Mammary epithelial cell (primary cell): ENCODE results near the gene RAB17.

Experiments used
- EZH2 ChIP-seq: IDR thresholded peaks from 2 replicates; pipeline ENCODE4 v1.6.1; 2012; ENCODE audit warnings: low read length, inconsistent platforms, borderline replicate concordance
- TF ChIP-seq, protein P1 (sequence below), 2 donors: IDR thresholded peaks in 1 of 2; conservative IDR thresholded peaks in 1 of 2; 2 replicates each; pipeline ENCODE4 v1.5.1; 2011 to 2012; ENCODE audit warnings: inconsistent platforms in 2 of 2, low read length in 2 of 2, mild to moderate bottlenecking in 2 of 2, control low read depth in 1 of 2, low read depth in 1 of 2; ENCODE audit not compliant: insufficient read depth in 1 of 2; ENCODE audit errors: extremely low read depth in 1 of 2

DNA sequence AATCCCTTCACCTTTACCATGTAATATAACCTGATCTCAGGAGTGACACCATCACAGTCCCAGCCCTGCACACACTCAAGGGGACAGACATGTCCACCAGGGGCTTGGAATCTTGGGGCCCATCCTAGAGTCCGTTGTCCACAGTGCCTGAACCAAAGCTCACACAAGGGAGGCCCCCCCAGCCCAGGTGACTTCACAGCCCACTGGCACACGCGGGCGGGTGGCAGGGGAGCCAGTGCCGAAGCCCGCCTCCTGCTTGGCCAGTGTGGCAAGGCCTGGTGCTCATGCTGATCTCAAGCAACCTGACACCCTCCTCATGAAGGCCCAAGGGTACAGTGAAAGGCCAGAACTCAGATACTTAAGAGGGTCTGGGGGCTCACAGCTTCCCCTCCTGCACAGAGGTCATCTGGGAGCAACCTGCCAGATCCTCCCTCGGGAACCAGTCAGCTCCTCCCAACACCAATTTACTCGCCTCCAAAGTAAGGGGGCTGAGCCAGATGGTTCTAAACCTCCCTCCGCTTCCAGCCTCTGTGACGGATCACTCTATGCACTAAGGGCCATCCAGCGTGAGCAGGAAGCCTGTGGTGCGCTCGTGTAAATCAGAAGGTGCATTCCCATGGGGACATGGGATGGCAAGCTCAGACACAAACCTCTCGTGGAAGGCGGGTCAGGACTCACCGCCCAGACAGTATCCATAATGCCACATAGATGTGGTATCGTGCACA, 3.2 kb upstream of the RAB17 start:
- TF ChIP-seq, protein P1, sequence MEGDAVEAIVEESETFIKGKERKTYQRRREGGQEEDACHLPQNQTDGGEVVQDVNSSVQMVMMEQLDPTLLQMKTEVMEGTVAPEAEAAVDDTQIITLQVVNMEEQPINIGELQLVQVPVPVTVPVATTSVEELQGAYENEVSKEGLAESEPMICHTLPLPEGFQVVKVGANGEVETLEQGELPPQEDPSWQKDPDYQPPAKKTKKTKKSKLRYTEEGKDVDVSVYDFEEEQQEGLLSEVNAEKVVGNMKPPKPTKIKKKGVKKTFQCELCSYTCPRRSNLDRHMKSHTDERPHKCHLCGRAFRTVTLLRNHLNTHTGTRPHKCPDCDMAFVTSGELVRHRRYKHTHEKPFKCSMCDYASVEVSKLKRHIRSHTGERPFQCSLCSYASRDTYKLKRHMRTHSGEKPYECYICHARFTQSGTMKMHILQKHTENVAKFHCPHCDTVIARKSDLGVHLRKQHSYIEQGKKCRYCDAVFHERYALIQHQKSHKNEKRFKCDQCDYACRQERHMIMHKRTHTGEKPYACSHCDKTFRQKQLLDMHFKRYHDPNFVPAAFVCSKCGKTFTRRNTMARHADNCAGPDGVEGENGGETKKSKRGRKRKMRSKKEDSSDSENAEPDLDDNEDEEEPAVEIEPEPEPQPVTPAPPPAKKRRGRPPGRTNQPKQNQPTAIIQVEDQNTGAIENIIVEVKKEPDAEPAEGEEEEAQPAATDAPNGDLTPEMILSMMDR (conservative IDR thresholded peaks at IDR 0.05 in 1 of 2, IDR thresholded peaks at IDR 0.05 in 1 of 2; ENCODE audit: extremely low read depth in 1 of 2, insufficient read depth in 1 of 2, low read depth in 1 of 2, low read length in 2 of 2), result no peak
- TF ChIP-seq EZH2, result no peak
